Aorta (tissue), 5 donors: ENCODE data around the gene U2AF2. TPM values are rescaled to one million over a fixed set of nuclear protein-coding genes. Genes with fewer than 3 reads are reported as not detected.
A peak's percentile ranks its signal among the peaks of the same experiment; 100 is the strongest.

Source experiments
- ATAC-seq: fragments of 200-7000 bp; cut with Tn5 transposase; one replicate; pipeline ENCODE4 v1.9.1; 2022; ENCODE audit warnings: moderate library complexity; ENCODE audit not compliant: low FRiP score
- DNase-seq, 2 donors: peaks; one replicate each; pipeline ENCODE4 v3.0.0-alpha.2; 2020
- H3K27ac ChIP-seq, 2 donors: one replicate each; pipeline ENCODE4 v1.5.1; 2013; ENCODE audit warnings: low read length in 2 of 2, mild to moderate bottlenecking in 2 of 2, moderate library complexity in 2 of 2, control low read depth in 1 of 2, inconsistent platforms in 1 of 2, low read depth in 1 of 2
- H3K27me3 ChIP-seq, 2 donors: one replicate each; pipeline ENCODE4 v1.6.1; 2013; ENCODE audit warnings: control low read depth in 1 of 2, low read length in 1 of 2, mild to moderate bottlenecking in 1 of 2, moderate library complexity in 1 of 2; ENCODE audit not compliant: insufficient read depth in 2 of 2, control insufficient read depth in 1 of 2
- H3K36me3 ChIP-seq, 2 donors: one replicate each; pipeline ENCODE4 v1.6.1; 2013; ENCODE audit warnings: control low read depth in 1 of 2, low read length in 1 of 2, mild to moderate bottlenecking in 1 of 2; ENCODE audit not compliant: insufficient read depth in 2 of 2, control insufficient read depth in 1 of 2
- H3K4me1 ChIP-seq, 2 donors: one replicate each; pipeline ENCODE4 v1.6.1; 2013; ENCODE audit warnings: low read length in 2 of 2, control low read depth in 1 of 2, mild to moderate bottlenecking in 1 of 2, moderate library complexity in 1 of 2; ENCODE audit not compliant: insufficient read depth in 2 of 2, control insufficient read depth in 1 of 2
- H3K4me3 ChIP-seq, 2 donors: one replicate each; pipeline ENCODE4 v1.5.1; 2013; ENCODE audit warnings: low read length in 2 of 2, control low read depth in 1 of 2, mild to moderate bottlenecking in 1 of 2
- H3K9me3 ChIP-seq: one replicate; pipeline ENCODE4 v1.6.1; 2013; ENCODE audit warnings: mild to moderate bottlenecking, low read length; ENCODE audit not compliant: control insufficient read depth
- WGBS, 2 donors: extraction: QIAGEN DNeasy Blood & Tissue Kit; methylation state at CpG; one replicate each; pipeline ENCODE4 v1.1.7; 2013; 5-methylcytosine and 5-hydroxymethylcytosine counted together
- intact Hi-C, 2 donors: fragments of 100-400 bp; cut with DNase I; formaldehyde crosslinking; loops; one replicate each; pipeline versions ENCODE4 v1.14.2 to v1.15.0; 2022
- polyA plus RNA-seq, 2 donors: library from polyadenylated mRNA; stranded (reverse); fragments of 200-250 nt; gene quantifications; one replicate each; pipeline ENCODE4 v1.2.3, GENCODE V29; 2013
- total RNA-seq, 2 donors: library from RNA; stranded (reverse); fragmentation: NEBNext Ultra II Directional; extraction: Animal tissue kit (Norgen Biotek cat#: 25700); gene quantifications; one replicate each; pipeline ENCODE4 v1.2.1, GENCODE V29; 2021
- donor health status: healthy with polysubstance abuse.
- donor health status: Bipolar disorder and iron deficiency.
- donor health status: DM: no; HTN: no; CAD: no.
- donor health status: DM: no; HTN: no; CAD: no.
- donor health status: DM: yes; HTN: yes; CAD: no.

U2AF2 gene
- total and polyA plus RNA-seq, 4 donors: 40.6 to 129 (median 89.5) TPM

DNA sequence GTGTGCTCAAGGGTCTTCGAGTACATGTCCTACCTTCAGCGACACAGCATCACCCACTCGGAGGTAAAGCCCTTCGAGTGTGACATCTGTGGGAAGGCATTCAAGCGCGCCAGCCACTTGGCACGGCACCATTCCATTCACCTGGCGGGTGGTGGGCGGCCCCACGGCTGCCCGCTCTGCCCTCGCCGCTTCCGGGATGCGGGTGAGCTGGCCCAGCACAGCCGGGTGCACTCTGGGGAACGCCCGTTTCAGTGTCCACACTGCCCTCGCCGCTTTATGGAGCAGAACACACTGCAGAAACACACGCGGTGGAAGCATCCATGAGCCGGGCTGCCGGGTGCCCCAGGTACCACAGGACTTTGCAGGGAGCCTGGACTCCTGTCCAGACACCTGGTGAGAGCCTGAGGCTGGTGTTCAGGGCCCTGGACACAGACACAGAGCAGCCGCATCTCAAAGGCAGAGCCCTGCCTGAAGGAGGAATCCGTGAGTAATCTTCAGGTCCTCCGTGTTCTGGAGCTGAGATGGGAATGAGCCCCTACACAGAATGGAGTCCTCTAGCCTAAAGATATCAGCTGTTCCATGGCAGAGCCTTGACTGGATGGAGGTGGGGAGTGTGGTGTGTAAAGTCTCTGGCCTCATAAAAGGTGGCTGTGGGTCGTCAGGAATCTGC is 9.9 kb upstream of the U2AF2 start:
- H3K4me3 ChIP-seq: no peak overlapping the region
- no peak for DNase-seq
- 88% methylated on average over 28 of the region's 28 CpGs for WGBS, 2 donors
- H3K27me3 ChIP-seq: no peaks in the 10 kb centered on the region
- peaks cover 0 to 3% of the 10 kb centered on the region in 2 donors for H3K4me1 ChIP-seq
- intact Hi-C loops: no loop called here
- no peaks in the 10 kb centered on the region for H3K9me3 ChIP-seq
- no peak overlapping the region for H3K27ac ChIP-seq
- no peaks in the 10 kb centered on the region for H3K36me3 ChIP-seq
- no peak for ATAC-seq

DNA sequence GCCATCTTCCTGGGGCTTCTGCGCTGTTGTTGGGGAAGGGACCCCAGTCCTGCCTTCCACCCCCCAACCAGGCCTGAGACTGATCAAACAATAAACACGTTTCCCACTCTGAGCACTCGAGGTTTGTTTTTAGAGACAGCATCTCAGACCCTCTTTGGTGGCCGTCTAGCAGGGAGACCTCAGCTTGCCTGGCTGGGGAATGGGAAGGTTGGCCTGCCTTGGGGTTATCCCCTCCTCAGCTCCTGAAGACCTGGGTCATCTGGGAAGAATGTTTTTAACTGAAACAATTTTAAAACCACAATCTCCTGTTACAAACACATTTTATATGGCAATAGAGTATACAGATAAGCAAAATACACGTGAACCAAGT is 9.3 kb upstream of the U2AF2 start:
- no peak for DNase-seq
- no peak overlapping the region for H3K27ac ChIP-seq
- H3K27me3 ChIP-seq: no peaks in the 10 kb centered on the region
- 61 to 63% methylated on average over 5 of the region's 5 CpGs for WGBS, 2 donors
- H3K4me3 ChIP-seq: no peak overlapping the region
- no peaks in the 10 kb centered on the region for H3K9me3 ChIP-seq
- H3K4me1 ChIP-seq: peaks cover 0 to 3% of the 10 kb centered on the region in 2 donors
- H3K36me3 ChIP-seq: no peaks in the 10 kb centered on the region
- no peak for ATAC-seq
- intact Hi-C loops: no loop called here

DNA sequence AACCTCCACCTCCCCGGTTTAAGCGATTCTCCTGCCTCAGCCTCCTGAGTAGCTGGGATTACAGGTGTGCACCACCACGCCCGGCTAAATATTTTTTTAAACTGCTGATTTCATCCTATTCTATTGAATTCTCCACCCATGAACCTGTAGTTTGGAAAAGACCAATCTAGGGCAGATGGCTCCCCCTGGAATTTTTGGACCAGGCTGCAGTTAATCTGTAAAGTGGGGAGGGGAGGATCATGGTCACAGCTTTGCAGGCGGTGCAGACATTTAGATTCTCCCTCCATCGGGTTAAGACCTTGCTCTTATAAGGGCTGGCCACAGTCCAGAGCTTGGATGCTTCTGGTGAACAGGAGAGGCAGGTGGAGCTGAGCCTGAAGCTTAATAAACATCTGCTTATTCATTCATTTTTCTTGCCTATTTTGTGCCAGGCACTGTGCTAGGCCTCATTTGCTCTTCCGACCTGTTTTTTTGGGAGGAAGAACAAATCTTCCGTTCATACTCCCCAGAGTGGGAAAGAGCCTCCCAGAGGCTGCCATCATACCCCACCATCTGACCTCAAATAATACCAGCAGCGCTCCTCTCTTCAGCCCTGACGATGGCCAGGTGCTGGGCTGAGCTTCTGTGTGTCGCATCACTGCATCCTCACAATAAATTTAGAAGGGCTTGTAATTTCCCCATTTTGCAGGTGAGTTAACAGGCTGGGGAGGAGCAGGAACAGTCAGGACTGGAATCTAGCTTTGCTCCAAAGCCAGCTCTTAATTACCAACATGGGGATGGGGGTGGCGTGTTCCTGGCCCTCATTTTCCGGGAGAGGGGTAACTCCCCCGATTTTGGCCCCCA is 7.7 kb upstream of the U2AF2 start:
- Histone ChIP-seq H3K36me3 (no peaks in the 10 kb centered on the region), H3K27me3 (no peaks in the 10 kb centered on the region), H3K27ac (no peak overlapping the region), H3K4me1 (peaks cover 0 to 3% of the 10 kb centered on the region in 2 donors), H3K4me3 (peak overlapping the region in 1 of 2 donors; percentile 74), H3K9me3 (no peaks in the 10 kb centered on the region)
- DNase-seq (no peak), ATAC-seq (no peak)
- intact Hi-C loops: no loop called here
- 40 to 42% methylated on average over 14 of the region's 14 CpGs for WGBS, 2 donors

- no peaks in the 10 kb centered on the region for H3K9me3 ChIP-seq
- H3K4me1 ChIP-seq: peaks cover 0 to 3% of the 10 kb centered on the region in 2 donors
- ATAC-seq (peak; percentile 68), DNase-seq (peak; percentile 79 to 89)
- intact Hi-C loops: no loop called here
- no peaks in the 10 kb centered on the region for H3K36me3 ChIP-seq
- H3K27ac ChIP-seq: peak within 1 kb of the TSS in 1 of 2 donors; percentile 4
- peak within 1 kb of the TSS; percentile 55 to 74 for H3K4me3 ChIP-seq
- no peaks in the 10 kb centered on the region for H3K27me3 ChIP-seq
- WGBS, 2 donors: 1% methylated on average over 73 to 87 of the region's 87 CpGs
Observed at GRCh38 chr19:55647732-55648584, 6.9 kb upstream of the U2AF2 start, which contains the start of gene CCDC106. Gene CCDC106, plus strand, starts transcription at chr19:55648212. Its CDS starts 835 bp downstream, at chr19:55649047.

DNA sequence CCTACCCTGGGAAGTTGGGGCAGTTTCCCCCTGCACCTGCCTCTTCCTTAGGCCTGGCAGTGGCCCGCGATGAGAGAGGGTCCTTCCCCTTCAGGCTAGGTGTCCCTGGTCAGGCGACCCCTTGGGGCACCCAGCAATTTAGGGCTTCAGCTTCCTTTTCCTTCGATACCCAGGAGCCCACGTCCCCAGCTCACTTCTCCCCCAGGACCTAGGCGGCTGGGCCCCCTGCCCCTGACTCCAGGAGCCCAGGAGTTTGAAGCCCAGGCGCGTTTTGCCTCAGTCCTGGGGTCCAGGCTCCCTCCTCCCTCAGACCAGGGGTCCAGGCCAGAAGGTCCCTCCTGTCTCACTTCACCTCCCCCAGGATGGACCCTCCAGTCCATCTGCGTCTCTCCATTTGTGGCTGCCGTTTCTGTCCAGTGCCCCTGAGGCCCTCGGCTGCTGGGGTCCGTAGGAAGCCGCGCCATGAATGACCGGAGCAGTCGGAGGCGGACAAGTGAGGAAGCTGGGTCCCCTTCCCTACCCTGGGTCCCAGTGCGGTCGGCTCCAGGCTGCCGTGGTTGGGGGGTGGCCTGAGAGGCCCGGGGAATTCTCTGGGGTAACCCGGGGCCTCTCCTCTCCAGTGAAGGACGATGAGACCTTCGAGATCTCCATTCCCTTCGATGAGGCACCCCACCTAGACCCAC is 6.1 kb upstream of the U2AF2 start:
- H3K27ac ChIP-seq: peak overlapping the region in 1 of 2 donors; percentile 4
- no peaks in the 10 kb centered on the region for H3K36me3 ChIP-seq
- no peaks in the 10 kb centered on the region for H3K9me3 ChIP-seq
- H3K27me3 ChIP-seq: no peaks in the 10 kb centered on the region
- WGBS, 2 donors: 29 to 31% methylated on average over 25 of the region's 25 CpGs
- no peak for ATAC-seq
- H3K4me3 ChIP-seq: peak overlapping the region; percentile 55 to 74
- intact Hi-C loops: no loop called here
- H3K4me1 ChIP-seq: no peaks in the 10 kb centered on the region
- DNase-seq: no peak

GRCh38 chr19:55649268-55650125 is 5.3 kb upstream of the U2AF2 start:
- 85 to 87% methylated on average over 17 of the region's 17 CpGs for WGBS, 2 donors
- H3K9me3 ChIP-seq: no peaks in the 10 kb centered on the region
- H3K4me3 ChIP-seq: no peak overlapping the region
- H3K4me1 ChIP-seq: no peaks in the 10 kb centered on the region
- intact Hi-C loops: loop anchor here in 1 of 2 donors (10.0 kb wide), 1 partner anchor 475 kb away; the partner anchor contains the start of gene ZNF787
- DNase-seq: no peak
- no peaks in the 10 kb centered on the region for H3K27me3 ChIP-seq
- H3K36me3 ChIP-seq: no peaks in the 10 kb centered on the region
- no peak overlapping the region for H3K27ac ChIP-seq
- ATAC-seq: no peak

DNA sequence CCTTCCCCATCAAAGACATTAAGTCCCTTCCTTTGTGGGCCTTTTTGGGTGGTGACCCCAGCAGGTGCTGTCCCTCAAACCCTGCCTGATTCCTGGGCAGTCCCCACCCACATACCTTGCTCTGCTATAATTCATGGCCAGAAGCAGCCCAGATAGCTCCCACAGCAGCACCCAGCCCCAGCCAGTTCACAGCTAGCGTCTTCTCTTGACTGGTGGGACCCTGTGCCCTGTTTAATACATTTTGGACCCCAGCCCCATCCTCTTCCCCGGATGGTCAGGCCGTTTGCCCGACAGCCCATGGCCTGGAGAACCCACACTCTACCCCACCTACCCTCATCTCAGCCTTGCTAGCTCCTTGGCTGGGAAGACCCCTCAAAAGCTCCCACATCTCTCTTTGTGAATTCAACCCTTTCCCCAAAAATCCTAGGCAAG is 4.7 kb upstream of the U2AF2 start:
- Histone ChIP-seq H3K36me3 (no peaks in the 10 kb centered on the region), H3K27ac (no peak overlapping the region), H3K27me3 (no peaks in the 10 kb centered on the region), H3K4me3 (no peak overlapping the region), H3K4me1 (no peaks in the 10 kb centered on the region), H3K9me3 (no peaks in the 10 kb centered on the region)
- no peak for ATAC-seq
- intact Hi-C loops: loop anchor here in 1 of 2 donors (10.0 kb wide), 1 partner anchor 475 kb away; the partner anchor contains the start of gene ZNF787
- DNase-seq: no peak
- WGBS, 2 donors: 82 to 84% methylated on average over 4 of the region's 4 CpGs
